ENCODE results near the gene SMIM10L2A.
"Not testable (repeated sequence)": the region's sequence is repeated elsewhere in the genome, so short reads cannot be mapped to it uniquely, and the experiment has no call there.

The SMIM10L2A gene

DNA sequence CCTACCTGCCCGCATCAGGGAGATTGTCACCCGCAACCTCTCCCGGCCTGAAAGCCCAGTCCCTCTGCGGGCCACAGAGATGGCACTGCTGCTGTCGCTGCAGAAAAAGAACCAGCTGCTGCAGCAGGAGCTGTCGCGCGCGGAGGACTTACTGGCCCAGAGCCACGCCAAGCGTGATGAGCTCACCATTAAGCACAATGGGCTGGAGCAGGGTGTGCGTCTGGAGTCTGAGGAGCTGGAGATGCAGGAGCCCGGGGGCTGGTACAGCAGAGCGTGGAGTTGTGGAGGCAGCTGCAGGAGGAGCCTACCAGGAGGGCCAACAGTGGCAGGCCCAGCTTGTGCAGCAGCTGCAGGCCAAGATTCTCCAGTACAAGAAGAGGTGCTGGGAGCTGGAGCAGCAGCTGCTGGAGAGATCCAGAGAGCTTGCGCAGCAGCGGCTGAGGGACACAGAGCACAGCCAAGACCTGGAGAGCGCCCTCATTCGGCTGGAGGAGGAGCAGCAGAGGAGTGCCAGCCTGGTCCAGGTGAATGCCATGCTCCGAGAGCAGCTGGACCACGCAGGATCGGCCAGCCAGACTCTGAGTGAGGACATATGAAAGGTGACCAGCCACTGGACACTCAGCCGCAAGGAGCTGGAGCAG is 11.3 kb downstream of the SMIM10L2A start:
- no peaks in the 10 kb centered on the region for H3K4me1 Mint-ChIP-seq (ENCODE audit: low read depth)
- no peaks in the 10 kb centered on the region for H3K9me3 Mint-ChIP-seq (ENCODE audit: low read depth)
- peaks cover 2% of the 10 kb centered on the region for H3K27me3 Mint-ChIP-seq
- H3K4me3 Mint-ChIP-seq: no peak overlapping the region
- no peak overlapping the region for H3K27ac Mint-ChIP-seq
- peaks cover 4% of the 10 kb centered on the region for H3K36me3 Mint-ChIP-seq

DNA sequence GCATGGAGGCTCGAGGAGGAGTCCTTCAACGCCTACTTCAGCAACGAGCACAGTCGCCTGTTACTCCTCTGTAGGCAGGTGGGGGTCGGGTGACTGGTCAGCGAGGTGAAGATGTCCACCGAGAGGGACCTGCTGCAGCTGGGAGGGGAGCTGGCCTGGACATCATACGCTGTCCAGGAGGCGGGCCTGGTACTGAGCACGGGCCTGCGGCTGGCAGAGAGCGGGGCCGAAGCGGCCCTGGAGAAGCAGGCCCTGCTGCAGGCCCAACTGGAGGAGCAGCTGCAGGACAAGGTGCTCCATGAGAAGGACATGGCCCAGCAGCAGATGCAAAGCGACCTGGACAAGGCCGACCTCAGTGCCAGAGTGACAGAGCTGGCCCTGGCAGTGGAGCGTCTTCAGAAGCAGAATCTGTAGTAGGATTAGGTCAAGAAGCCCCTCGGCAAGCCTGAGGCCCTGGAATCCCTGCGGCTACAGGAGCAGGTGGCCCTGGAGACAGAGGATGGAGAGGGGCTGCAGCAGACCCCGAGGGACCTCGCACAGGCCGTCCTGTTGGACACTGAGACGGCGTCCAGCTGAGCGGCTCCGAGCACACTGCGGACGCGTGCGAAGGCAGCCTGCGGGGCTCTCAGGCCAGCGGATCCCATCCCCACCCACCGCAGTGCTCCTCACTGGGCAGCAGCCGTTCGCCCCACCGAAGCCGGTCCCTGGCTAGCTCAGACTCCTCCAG is 11.9 kb downstream of the SMIM10L2A start:
- Mint-ChIP-seq H3K9me3 (ENCODE audit: low read depth) (no peaks in the 10 kb centered on the region), H3K27ac (no peak overlapping the region), H3K4me1 (ENCODE audit: low read depth) (no peaks in the 10 kb centered on the region), H3K27me3 (peaks cover 2% of the 10 kb centered on the region), H3K4me3 (no peak overlapping the region), H3K36me3 (peaks cover 4% of the 10 kb centered on the region)

DNA sequence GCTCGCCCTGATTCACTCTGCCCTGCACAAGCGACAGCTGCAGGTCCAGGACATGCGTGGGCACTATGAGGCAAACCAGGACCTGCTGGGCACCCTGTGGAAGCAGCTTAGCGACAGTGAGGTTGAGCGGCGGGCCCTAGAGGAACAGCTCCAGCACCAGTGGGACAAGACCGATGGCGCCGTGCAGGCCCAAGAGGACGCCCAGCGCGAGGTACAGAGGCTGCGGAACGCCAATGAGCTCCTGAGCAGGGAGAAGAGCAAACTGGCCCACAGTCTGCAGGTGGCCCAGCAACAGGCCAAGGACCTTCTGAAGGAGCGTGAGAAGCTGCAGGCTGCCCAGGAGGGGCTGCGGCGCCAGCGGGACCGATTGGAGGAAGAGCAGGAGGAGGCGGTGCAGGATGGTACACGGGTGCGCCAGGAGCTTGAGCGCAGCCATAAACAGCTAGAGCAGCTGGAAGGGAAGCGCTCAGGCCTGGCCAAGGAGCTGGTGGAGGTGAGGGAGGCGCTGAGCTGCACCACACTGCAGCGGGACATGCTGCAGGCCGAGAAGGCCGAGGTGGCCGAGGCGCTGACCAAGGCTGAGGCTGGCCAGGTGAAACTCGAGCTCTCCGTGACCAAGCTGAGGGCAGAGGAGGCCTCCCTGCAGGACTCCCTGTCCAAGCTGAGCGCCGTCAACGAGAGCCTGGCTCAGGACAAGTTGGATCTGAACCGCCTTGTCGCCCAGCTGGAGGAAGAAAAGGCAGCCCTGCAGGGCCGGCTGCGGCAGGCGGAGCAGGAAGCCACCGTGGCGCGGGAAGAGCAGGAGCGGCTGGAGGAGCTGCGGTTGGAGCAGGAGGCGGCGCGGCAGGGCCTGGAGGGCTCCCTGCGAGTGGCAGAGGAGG is 12.8 kb downstream of the SMIM10L2A start:
- Mint-ChIP-seq H3K27me3 (peaks cover 2% of the 10 kb centered on the region), H3K36me3 (peaks cover 4% of the 10 kb centered on the region), H3K4me3 (no peak overlapping the region), H3K4me1 (ENCODE audit: low read depth) (no peaks in the 10 kb centered on the region), H3K27ac (no peak overlapping the region), H3K9me3 (ENCODE audit: low read depth) (no peaks in the 10 kb centered on the region)

DNA sequence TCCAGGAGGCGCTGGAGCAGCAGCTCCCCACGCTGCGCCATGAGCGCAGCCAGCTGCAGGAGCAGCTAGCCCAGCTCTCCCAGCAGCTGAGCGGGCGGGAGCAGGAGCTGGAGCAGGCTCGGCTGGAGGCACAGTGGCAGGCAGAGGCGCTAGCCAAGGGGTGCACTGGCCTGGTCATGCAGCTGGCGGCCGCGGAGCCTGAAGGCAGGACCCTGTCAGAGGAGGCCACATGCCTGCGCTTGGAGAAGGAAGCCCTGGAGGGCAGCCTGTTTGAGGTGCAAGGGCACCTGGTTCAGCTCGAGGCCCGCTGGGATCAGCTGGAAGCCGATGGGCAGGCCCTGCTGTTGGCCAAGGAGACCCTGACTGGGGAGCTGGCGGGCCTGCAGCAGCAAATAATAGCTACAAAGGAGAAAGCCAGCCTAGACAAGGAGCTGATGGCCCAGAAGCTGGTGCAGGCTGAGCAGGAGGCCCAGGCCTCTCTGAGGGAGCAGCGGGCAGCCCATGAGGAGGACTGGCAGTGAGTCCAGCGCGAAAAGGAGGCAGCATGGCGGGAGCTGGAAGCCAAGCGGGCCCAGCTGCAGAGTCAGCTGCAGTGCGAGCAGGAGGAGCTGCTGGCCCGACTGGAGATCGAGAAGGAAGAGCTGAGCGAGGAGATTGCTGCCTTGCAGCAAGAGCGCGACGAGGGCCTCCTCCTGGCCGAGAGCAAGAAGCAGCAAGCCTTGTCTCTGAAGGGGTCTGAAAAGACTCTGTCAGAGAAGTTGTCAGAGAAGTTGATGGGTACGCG is 13.6 kb downstream of the SMIM10L2A start:
- no peaks in the 10 kb centered on the region for H3K27me3 Mint-ChIP-seq
- no peaks in the 10 kb centered on the region for H3K9me3 Mint-ChIP-seq (ENCODE audit: low read depth)
- no peak overlapping the region for H3K27ac Mint-ChIP-seq
- H3K36me3 Mint-ChIP-seq: peaks cover 2% of the 10 kb centered on the region
- no peaks in the 10 kb centered on the region for H3K4me1 Mint-ChIP-seq (ENCODE audit: low read depth)
- no peak overlapping the region for H3K4me3 Mint-ChIP-seq

DNA sequence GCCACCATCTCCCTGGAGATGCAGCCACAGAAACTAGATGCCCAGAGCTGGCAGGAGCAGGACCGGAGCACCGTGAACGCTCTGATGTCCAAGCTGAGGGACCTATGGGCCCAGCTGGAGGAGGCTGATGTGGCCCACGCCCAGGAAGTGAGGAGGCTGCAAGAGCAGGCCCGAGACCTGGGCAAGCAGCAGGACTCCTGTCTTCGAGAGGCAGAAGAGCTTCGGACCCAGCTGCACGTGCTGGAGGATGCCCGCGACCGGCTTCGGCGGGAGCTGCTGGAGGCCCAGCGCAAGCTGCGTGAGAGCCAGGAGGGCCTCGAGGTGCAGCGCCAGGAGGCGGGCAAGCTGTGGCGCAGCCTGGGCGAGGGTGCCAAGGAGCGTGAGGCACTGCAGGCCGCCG is 14.2 kb downstream of the SMIM10L2A start:
- no peak overlapping the region for H3K27ac Mint-ChIP-seq
- no peaks in the 10 kb centered on the region for H3K27me3 Mint-ChIP-seq
- H3K4me3 Mint-ChIP-seq: no peak overlapping the region
- H3K4me1 Mint-ChIP-seq (ENCODE audit: low read depth): no peaks in the 10 kb centered on the region
- H3K36me3 Mint-ChIP-seq: peaks cover 2% of the 10 kb centered on the region
- H3K9me3 Mint-ChIP-seq (ENCODE audit: low read depth): no peaks in the 10 kb centered on the region

DNA sequence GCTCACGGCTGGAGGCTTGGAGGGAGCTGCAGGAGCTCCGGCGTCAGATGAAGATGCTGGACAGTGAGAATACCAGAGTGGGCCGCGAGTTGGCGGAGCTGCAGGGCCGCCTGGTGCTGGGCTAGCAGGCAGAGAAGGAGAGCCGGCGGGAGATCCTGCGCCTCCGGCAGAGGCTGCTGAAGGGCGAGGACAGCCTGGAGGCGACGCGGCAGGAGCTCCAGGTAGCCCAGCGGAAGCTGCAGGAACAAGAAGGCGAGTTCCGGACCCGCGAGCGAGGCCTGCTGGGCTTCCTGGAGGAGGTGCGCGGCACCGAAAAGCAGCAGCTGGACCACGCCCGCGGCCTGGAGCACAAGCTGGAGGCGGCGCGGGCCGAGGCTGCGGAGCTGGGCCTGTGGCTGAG is 14.7 kb downstream of the SMIM10L2A start:
- Mint-ChIP-seq H3K27ac (no peak overlapping the region), H3K4me3 (no peak overlapping the region), H3K27me3 (no peaks in the 10 kb centered on the region), H3K9me3 (ENCODE audit: low read depth) (no peaks in the 10 kb centered on the region), H3K36me3 (peaks cover under 1% of the 10 kb centered on the region), H3K4me1 (ENCODE audit: low read depth) (no peaks in the 10 kb centered on the region)

DNA sequence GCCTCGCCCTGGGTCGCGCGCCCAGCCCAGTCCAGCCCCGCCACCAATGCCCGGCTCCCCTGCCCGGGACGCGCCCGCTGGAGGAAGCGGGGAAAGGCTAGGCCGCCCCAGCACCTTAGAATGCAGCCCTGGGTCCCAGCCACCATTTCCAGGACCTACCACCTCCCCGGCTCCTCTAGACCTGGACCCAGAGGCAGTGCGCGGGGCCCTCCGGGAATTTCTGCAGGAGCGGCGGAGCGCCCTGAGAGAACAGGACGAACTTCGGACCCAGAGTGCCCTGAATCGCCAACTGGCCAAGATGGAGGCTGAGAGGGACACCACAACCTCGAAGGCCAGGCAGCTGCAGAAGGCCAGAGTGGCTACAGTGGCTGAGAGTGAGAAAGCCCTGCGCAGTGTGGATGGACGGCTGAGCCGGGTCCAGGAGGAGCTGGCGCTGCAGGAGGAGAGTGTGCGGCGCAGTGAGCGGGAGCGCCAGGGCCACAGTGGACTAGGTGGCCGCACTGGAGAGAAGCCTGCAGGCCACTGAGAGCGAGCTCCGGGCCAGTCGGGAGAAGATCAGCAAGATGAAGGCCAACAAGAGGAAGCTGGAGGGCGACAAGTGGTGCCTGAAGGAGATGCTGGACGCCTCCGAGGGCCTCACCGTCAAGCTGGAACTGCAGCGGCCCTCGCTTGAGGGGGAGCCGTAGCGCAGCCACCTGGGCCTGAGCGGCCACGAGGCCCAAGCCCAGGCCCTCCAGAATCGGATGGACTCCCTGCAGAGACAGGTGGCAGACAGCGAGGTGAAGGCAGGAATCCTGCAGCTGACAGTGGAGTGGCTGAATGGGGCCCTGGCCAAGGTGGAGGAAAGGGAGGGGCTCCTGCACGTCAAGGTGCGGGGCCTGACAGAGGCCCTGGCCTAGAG is 15.5 kb downstream of the SMIM10L2A start:
- no peak overlapping the region for H3K4me3 Mint-ChIP-seq

DNA sequence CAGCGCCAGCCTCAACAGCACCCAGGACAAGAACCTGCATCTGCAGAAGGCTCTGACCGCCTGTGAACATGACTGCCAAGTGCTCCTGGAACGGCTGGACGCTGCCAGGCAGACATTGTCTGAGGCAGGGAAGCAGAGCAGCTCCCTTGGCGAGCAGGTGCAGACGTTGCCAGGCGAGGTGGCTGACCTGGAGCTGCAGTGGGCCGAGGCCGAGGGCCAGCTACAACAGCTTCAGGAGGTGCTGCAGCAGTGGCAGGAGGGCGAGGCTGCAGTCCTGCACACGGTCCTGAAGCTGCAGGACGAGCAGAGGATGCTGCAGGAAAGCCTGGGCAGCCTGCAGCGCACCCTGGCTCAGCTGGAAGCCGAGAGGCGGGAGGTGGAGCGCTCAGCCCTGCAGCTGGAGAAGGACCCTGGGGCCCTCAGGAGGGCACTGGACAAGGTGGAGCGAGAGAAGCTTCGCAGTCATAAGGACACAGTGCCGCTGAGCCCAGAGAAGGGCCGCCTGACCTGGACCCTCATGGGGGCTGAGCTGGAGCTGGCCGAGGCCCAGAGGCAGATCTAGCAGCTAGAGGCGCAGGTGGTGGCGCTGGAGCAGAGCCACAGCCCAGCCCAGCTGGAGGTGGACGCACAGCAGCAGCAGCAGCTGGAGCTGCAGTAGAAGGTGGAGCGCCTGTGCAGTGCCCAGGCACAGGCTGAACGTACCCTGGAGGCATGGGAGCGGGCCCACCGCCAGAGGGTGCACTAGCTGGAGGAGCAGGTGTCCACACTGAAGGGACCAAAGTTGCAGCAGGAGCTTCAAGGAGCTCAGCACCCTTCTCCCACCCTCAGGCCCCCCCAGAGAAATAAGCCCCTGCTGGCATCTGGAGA is 16.4 kb downstream of the SMIM10L2A start:
- H3K36me3 Mint-ChIP-seq: no peaks in the 10 kb centered on the region
- no peak overlapping the region for H3K27ac Mint-ChIP-seq
- H3K4me1 Mint-ChIP-seq (ENCODE audit: low read depth): no peaks in the 10 kb centered on the region
- no peak overlapping the region for H3K4me3 Mint-ChIP-seq
- H3K27me3 Mint-ChIP-seq: no peaks in the 10 kb centered on the region
- no peaks in the 10 kb centered on the region for H3K9me3 Mint-ChIP-seq (ENCODE audit: low read depth)

More for the DNA sequence above, 15.5 kb downstream of the SMIM10L2A start:
- H3K36me3 Mint-ChIP-seq: no peaks in the 10 kb centered on the region
- no peaks in the 10 kb centered on the region for H3K4me1 Mint-ChIP-seq (ENCODE audit: low read depth)
- no peaks in the 10 kb centered on the region for H3K27me3 Mint-ChIP-seq
- H3K9me3 Mint-ChIP-seq (ENCODE audit: low read depth): no peaks in the 10 kb centered on the region
- H3K27ac Mint-ChIP-seq: no peak overlapping the region

DNA sequence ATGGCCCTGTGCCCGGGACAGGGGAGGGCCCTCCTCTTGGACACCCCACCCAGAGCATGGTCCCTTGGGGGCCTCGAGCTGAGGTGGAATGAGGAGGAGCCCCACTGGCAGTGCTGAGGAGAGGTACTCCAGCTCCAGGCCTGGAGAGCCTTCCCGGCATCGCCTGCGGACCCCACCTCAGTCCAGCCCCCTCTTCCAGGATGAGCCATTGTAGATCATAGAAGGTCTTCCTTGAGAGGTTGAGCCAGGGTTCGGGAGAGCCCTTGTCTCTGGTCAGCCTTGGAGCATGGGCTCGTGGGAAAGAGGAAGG is 16.9 kb downstream of the SMIM10L2A start:
- H3K36me3 Mint-ChIP-seq: no peaks in the 10 kb centered on the region
- H3K27me3 Mint-ChIP-seq: no peaks in the 10 kb centered on the region
- no peaks in the 10 kb centered on the region for H3K9me3 Mint-ChIP-seq (ENCODE audit: low read depth)
- H3K4me1 Mint-ChIP-seq (ENCODE audit: low read depth): no peaks in the 10 kb centered on the region
- H3K4me3 Mint-ChIP-seq: no peak overlapping the region
- no peak overlapping the region for H3K27ac Mint-ChIP-seq

DNA sequence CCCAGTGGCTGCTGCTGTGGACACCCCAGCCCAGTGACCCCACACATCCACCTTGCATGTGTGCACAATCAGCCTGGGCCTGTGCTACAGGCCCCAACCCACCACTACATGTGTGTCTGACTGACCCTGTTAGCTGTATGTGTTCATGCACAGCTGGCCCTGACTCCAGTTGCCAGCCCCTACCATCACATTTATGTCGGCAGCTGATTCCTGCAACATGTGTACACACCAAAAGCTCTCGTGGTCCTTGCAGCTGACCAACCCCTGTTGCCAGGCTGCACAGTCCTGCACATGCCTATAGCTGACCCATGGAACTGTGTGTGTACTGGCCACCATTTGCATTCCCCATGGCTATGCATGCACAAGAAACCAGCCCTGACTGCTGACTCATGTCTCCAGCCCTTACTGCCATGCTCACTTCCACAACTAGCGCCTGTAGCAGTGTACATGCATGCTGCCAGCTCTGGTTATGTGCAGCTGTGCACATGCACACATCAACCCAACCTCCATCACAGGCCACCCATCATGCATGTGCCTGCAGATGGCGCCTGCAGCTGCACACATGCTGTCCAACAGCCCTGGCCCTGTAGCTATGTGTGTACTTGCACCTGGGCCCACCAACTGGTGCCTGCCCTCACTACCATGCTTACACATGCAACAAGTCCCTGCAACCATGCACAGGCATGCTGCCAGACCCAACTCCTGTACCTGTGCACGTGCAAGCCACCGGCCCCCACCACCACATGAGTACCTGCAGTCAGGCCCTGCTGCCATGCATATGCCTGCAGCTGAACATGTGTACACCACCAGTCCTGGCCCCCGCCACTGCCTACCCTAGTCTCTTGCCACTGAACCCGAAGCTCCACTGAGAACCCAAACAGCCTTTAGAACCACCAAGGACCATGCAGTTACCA is 28.1 kb downstream of the SMIM10L2A start:
- H3K27ac Mint-ChIP-seq: no peak overlapping the region
- no peaks in the 10 kb centered on the region for H3K9me3 Mint-ChIP-seq (ENCODE audit: low read depth)
- no peaks in the 10 kb centered on the region for H3K4me1 Mint-ChIP-seq (ENCODE audit: low read depth)
- H3K36me3 Mint-ChIP-seq: no peaks in the 10 kb centered on the region
- no peaks in the 10 kb centered on the region for H3K27me3 Mint-ChIP-seq
- no peak overlapping the region for H3K4me3 Mint-ChIP-seq

DNA sequence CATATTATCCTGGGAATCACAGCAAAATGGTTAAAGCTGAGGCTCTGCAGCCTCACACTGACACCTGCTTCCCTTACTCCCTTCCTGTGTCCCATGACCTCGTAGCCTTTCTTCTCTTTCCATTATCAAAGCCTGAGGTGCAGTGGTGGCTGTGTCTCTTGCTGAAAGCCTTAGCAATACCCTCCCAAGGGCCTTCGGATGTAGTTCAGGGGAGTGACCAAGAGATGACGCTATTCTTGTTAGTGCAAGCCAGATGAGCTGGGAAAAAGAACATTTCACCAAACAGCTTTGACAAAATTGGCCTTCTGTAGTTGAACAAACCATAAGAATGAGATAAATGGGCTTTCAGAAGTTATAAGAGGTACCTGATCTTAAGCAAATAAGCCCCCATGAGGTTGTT is 31.6 kb downstream of the SMIM10L2A start:
- peaks cover 4% of the 10 kb centered on the region for H3K36me3 Mint-ChIP-seq
- H3K9me3 Mint-ChIP-seq (ENCODE audit: low read depth): no peaks in the 10 kb centered on the region
- H3K27me3 Mint-ChIP-seq: no peaks in the 10 kb centered on the region
- H3K4me1 Mint-ChIP-seq (ENCODE audit: low read depth): no peaks in the 10 kb centered on the region
- no peak overlapping the region for H3K4me3 Mint-ChIP-seq
- H3K27ac Mint-ChIP-seq: no peak overlapping the region

DNA sequence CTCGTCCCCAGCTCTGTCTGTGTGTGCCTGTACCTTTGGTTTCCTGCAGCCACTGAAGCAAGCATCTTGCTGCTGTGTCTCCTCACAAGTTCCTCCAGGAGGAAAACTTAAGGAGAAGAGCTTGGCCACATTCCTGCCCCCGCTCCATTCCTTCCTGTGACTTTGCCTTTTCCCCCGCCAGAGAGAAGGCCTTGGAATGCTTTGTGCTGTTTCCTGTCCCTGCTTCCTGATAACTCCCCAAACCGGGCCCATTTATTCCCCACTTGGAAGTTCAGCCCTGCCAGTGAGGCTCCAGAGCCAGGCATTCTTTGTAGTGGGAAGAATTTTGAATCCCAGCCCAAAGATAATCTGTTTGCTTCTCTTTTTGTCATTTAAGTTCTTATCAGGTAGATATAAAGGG is 33.1 kb downstream of the SMIM10L2A start:
- Mint-ChIP-seq H3K4me1 (ENCODE audit: low read depth) (no peaks in the 10 kb centered on the region), H3K4me3 (no peak overlapping the region), H3K36me3 (peaks cover 4% of the 10 kb centered on the region), H3K9me3 (ENCODE audit: low read depth) (no peaks in the 10 kb centered on the region), H3K27me3 (no peaks in the 10 kb centered on the region), H3K27ac (no peak overlapping the region)

DNA sequence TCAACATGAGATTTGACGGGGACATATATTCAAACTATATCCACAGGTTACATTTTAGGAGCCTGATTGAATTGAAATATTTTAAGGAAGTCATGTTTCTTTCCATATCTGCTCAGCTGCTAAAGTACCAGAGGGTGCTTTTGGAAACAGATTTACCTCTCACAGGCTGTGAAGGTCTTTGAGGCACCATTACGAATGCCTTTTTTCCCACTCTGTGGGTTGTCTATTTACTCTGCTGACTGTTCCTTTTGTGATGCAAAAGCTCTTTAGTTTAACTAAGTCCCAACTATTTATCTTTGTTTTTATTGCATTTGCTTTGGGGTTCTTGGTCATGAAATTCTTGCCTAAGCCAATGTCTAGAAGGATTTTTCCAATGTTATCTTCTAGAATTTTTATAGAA is 40.0 kb downstream of the SMIM10L2A start:
- not testable (repeated sequence) for H3K27ac Mint-ChIP-seq; H3K4me1 Mint-ChIP-seq (ENCODE audit: low read depth); H3K27me3 Mint-ChIP-seq; H3K9me3 Mint-ChIP-seq (ENCODE audit: low read depth); H3K36me3 Mint-ChIP-seq; H3K4me3 Mint-ChIP-seq

Measured in activated naive CD8-positive, alpha-beta T cell (primary cell).